B cell (primary cell): ENCODE data around the gene TMEM221. TPM values are rescaled to one million over a fixed set of nuclear protein-coding genes. Genes with fewer than 3 reads are reported as not detected.
"Not testable (repeated sequence)": the region's sequence is repeated elsewhere in the genome, so short reads cannot be mapped to it uniquely, and the experiment has no call there.

ENCODE experiments used
- ATAC-seq: fragments of 200-7000 bp; cut with Tn5 transposase; one replicate; pipeline ENCODE4 v1.10.0; 2021; ENCODE audit warnings: low read depth, mild to moderate bottlenecking, moderate number of reproducible peaks, moderate library complexity
- CTCF ChIA-PET: fragments of 350-600 bp; sonication (Branson Sonifier 250); formaldehyde crosslinking; loops from one replicate; lab custom pipeline; 2021; ENCODE audit warnings: antibody characterized with exemption, inconsistent platforms; lab: Charles Lee
- POLR2A ChIA-PET: fragments of 350-600 bp; sonication (Branson Sonifier 250); formaldehyde crosslinking; loops from one replicate; lab custom pipeline; 2021; ENCODE audit warnings: antibody characterized with exemption; lab: Charles Lee
- DNase-seq: peaks from one replicate; pipeline ENCODE4 v3.0.0; 2013
- H2AFZ ChIP-seq: 2 replicates; pipeline ENCODE4 v1.6.1; 2012; ENCODE audit warnings: mild to moderate bottlenecking, low read depth, low read length; ENCODE audit not compliant: insufficient read depth, poor library complexity, severe bottlenecking
- H3K27ac ChIP-seq, 2 donors: 1 replicate in 1 of 2; 2 replicates in 1 of 2; pipeline ENCODE4 v1.5.1; 2012 to 2013; ENCODE audit warnings: low read length in 2 of 2, mild to moderate bottlenecking in 2 of 2, moderate library complexity in 1 of 2
- H3K27me3 ChIP-seq, 4 experiments: fragments of 200-600 bp in 1 of 4; sonication (generic) in 1 of 4; replicated peaks in 1 of 4; 1 replicate in 2 of 4; 2 replicates in 2 of 4; pipeline versions ENCODE4 v1.6.1 to v1.7.0; 2013 to 2016; ENCODE audit warnings: low read length in 3 of 4, mild to moderate bottlenecking in 2 of 4, mixed read lengths in 1 of 4, moderate library complexity in 1 of 4; ENCODE audit not compliant: insufficient read depth in 4 of 4, control insufficient read depth in 3 of 4; ENCODE audit errors: control extremely low read depth in 1 of 4
- H3K36me3 ChIP-seq, 2 experiments: replicated peaks in 1 of 2; 1 replicate in 1 of 2; 2 replicates in 1 of 2; pipeline versions ENCODE4 v1.6.1 to v1.7.1; 2013; ENCODE audit warnings: low read length in 1 of 2; ENCODE audit not compliant: insufficient read depth in 2 of 2, control insufficient read depth in 1 of 2; ENCODE audit errors: control extremely low read depth in 1 of 2, extremely low read depth in 1 of 2
- H3K4me1 ChIP-seq, 2 donors: fragments of 200-600 bp in 1 of 2; sonication (generic) in 1 of 2; 1 replicate in 1 of 2; 2 replicates in 1 of 2; pipeline versions ENCODE4 v1.5.1 to v1.6.1; 2013 to 2017; ENCODE audit warnings: low read length in 2 of 2; ENCODE audit not compliant: control insufficient read depth in 2 of 2, insufficient read depth in 2 of 2
- H3K4me2 ChIP-seq: replicated peaks from 2 replicates; pipeline ENCODE3; 2012; ENCODE audit warnings: mild to moderate bottlenecking, low read depth, low read length; ENCODE audit not compliant: poor library complexity, severe bottlenecking
- H3K4me3 ChIP-seq, 5 experiments: fragments of 200-600 bp in 1 of 5; sonication (generic) in 1 of 5; 1 replicate in 3 of 5; 2 replicates in 2 of 5; pipeline versions ENCODE4 v1.5.1 to v1.7.0; 2011 to 2016; ENCODE audit warnings: low read length in 4 of 5, mild to moderate bottlenecking in 4 of 5, low read depth in 2 of 5, control low read depth in 1 of 5, moderate library complexity in 1 of 5; ENCODE audit not compliant: insufficient read depth in 1 of 5; ENCODE audit errors: control extremely low read depth in 1 of 5, extremely low read depth in 1 of 5
- H3K79me2 ChIP-seq: fragments of 200-600 bp; sonication (generic); one replicate; pipeline ENCODE4 v1.6.0; 2016; ENCODE audit warnings: low read length; ENCODE audit not compliant: control insufficient read depth, insufficient read depth
- H3K9ac ChIP-seq: fragments of 200-600 bp; sonication (generic); 2 replicates; pipeline ENCODE4 v1.6.1; 2017; ENCODE audit warnings: mild to moderate bottlenecking, low read length, moderate library complexity
- H3K9me3 ChIP-seq, 3 donors: one replicate each; pipeline versions ENCODE4 v1.6.1 to v1.7.1; 2013; ENCODE audit warnings: low read length in 2 of 3; ENCODE audit not compliant: control insufficient read depth in 2 of 3, insufficient read depth in 1 of 3; ENCODE audit errors: control extremely low read depth in 1 of 3
- H4K20me1 ChIP-seq: 2 replicates; pipeline ENCODE4 v1.6.0; 2012; ENCODE audit warnings: mild to moderate bottlenecking, low read length; ENCODE audit not compliant: insufficient read depth, control insufficient read depth, poor library complexity, severe bottlenecking
- H3K27ac Mint-ChIP-seq: one replicate; pipeline ENCODE4 v1.8.0; 2021; ENCODE audit warnings: mixed read lengths
- H3K27me3 Mint-ChIP-seq: one replicate; pipeline ENCODE4 v1.8.0; 2021; ENCODE audit warnings: mixed read lengths
- H3K4me1 Mint-ChIP-seq: one replicate; pipeline ENCODE4 v1.8.0; 2021; ENCODE audit warnings: mixed read lengths
- H3K4me3 Mint-ChIP-seq: one replicate; pipeline ENCODE4 v1.8.0; 2021; ENCODE audit warnings: mixed read lengths
- H3K9me3 Mint-ChIP-seq: one replicate; pipeline ENCODE4 v1.8.0; 2022; ENCODE audit warnings: mixed read lengths; ENCODE audit not compliant: insufficient read depth
- EZH2 ChIP-seq: IDR thresholded peaks from 2 replicates; pipeline ENCODE4 v1.6.1; 2012; ENCODE audit warnings: borderline replicate concordance, low read depth, mild to moderate bottlenecking, moderate library complexity, low read length; ENCODE audit not compliant: insufficient read depth, poor library complexity, severe bottlenecking
- WGBS: methylation state at CpG from one replicate; pipeline ENCODE4 v1.1.5; 2013; ENCODE audit warnings: missing lambda C conversion rate; ENCODE audit not compliant: insufficient coverage; 5-methylcytosine and 5-hydroxymethylcytosine counted together
- intact Hi-C: fragments of 100-400 bp; cut with micrococcal nuclease; formaldehyde crosslinking; loops from one replicate; pipeline ENCODE4 v1.10.0; 2022
- polyA plus RNA-seq: library from polyadenylated mRNA; depleted of rRNA; stranded (reverse); fragments of >200 nt; gene quantifications from 2 replicates; pipeline ENCODE4 v1.2.3, GENCODE V29; 2012
- total RNA-seq, 2 donors: library from RNA; stranded (reverse); fragments of 120-200 nt in 1 of 2; gene quantifications; 1 replicate in 1 of 2; 2 replicates in 1 of 2; pipeline versions ENCODE4 v1.2.3 to v1.2.4, GENCODE V29; 2013 to 2022
- TF ChIP-seq, protein P1 (sequence below): fragments of 200-600 bp; IDR thresholded peaks from one replicate; pipeline ENCODE4 v1.8.0; 2022; ENCODE audit warnings: antibody characterized with exemption, mild to moderate bottlenecking

The TMEM221 gene
- total and polyA plus RNA-seq, 2 donors (not counting 1 experiment from before 2014, with no cell fraction given): not detected

DNA sequence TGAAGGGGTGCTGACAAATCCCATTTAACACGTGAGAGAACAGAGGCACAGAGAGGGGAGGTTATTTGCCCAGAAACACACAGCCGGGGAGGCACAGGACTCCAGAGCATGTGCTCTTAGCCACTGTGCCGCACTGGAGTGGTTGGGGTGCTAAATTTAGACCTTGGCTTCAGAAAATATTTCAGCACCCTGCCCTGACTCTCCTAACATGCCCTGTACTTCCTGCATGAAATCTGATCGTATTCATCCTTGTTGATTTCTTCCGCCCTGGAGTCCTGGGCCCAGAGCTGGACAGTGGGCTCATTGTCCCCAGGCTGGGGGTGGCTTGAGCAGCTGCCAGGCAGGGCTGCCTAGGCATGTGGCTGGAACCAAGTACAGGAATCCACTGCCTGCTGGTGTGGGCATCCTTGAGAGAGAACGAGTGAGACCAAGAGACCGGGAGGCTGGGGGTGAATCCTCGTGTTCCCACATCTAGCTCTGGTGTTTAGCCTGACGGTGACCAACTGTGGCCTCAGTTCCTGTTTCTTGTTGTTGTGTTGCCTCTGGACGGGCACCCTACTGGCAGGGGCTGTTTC, 27.2 kb upstream of the TMEM221 start:
- 78% methylated on average over 8 of the region's 10 CpGs for WGBS
- no peak overlapping the region for H3K4me3 ChIP-seq
- H4K20me1 ChIP-seq: no peaks in the 10 kb centered on the region
- TF ChIP-seq, protein P1, sequence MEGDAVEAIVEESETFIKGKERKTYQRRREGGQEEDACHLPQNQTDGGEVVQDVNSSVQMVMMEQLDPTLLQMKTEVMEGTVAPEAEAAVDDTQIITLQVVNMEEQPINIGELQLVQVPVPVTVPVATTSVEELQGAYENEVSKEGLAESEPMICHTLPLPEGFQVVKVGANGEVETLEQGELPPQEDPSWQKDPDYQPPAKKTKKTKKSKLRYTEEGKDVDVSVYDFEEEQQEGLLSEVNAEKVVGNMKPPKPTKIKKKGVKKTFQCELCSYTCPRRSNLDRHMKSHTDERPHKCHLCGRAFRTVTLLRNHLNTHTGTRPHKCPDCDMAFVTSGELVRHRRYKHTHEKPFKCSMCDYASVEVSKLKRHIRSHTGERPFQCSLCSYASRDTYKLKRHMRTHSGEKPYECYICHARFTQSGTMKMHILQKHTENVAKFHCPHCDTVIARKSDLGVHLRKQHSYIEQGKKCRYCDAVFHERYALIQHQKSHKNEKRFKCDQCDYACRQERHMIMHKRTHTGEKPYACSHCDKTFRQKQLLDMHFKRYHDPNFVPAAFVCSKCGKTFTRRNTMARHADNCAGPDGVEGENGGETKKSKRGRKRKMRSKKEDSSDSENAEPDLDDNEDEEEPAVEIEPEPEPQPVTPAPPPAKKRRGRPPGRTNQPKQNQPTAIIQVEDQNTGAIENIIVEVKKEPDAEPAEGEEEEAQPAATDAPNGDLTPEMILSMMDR: no peak
- no peak for TF ChIP-seq EZH2
- no peak overlapping the region for H3K27ac ChIP-seq
- H3K27me3 ChIP-seq: no peaks in the 10 kb centered on the region
- no peak overlapping the region for H3K4me2 ChIP-seq
- peaks cover 6 to 7% of the 10 kb centered on the region in 2 donors for H3K4me1 ChIP-seq
- DNase-seq: no peak
- no peaks in the 10 kb centered on the region for H3K27me3 Mint-ChIP-seq
- no peak for ATAC-seq
- no peak overlapping the region for H3K4me3 Mint-ChIP-seq
- no peaks in the 10 kb centered on the region for H3K9me3 Mint-ChIP-seq
- no peaks in the 10 kb centered on the region for H3K9me3 ChIP-seq
- intact Hi-C loops: no loop called here
- H3K36me3 ChIP-seq: no peaks in the 10 kb centered on the region
- H3K79me2 ChIP-seq: no peaks in the 10 kb centered on the region
- POLR2A ChIA-PET: no interaction called here
- no peak overlapping the region for H3K27ac Mint-ChIP-seq
- H3K4me1 Mint-ChIP-seq: peaks cover 8% of the 10 kb centered on the region
- no peak overlapping the region for H2AFZ ChIP-seq
- CTCF ChIA-PET: interaction anchor here (1.0 kb wide), 1 partner anchor 19 kb away, joined by 4 read pairs; no protein-coding TSS in a partner anchor
- no peak overlapping the region for H3K9ac ChIP-seq

DNA sequence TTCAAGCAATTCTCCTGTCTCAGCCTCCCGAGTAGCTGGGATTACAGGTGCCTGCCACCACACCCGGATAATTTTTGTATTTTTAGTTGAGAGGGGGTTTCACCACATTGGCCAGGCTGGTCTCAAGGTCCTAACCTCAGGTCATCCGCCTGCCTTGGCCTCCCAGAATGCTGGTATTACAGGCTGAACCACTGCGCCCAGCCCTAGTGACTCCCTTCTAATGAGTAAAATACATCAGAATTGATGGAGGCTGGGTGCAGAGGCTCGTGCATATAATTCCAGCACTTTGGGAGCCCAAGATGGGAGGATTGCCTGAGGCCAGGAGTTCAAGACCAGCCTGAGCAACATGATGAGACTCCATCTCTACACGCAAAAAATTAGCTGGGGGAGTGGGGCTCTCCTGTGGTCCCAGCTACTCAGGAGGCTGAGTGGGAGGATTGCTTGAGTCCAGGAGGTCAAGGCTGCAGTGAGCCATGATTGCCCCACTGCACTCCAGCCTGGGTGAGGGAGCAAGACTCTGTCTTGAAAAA, 26.6 kb upstream of the TMEM221 start:
- H3K4me1 ChIP-seq, H3K9me3 ChIP-seq, H3K27me3 ChIP-seq, H2AFZ ChIP-seq, H3K4me3 ChIP-seq, DNase-seq, H3K9ac ChIP-seq, ATAC-seq, H3K4me2 ChIP-seq, H4K20me1 ChIP-seq, H3K27ac ChIP-seq, H3K4me1 Mint-ChIP-seq, H3K27ac Mint-ChIP-seq, H3K36me3 ChIP-seq, H3K27me3 Mint-ChIP-seq, H3K9me3 Mint-ChIP-seq, POLR2A ChIA-PET, intact Hi-C loops, H3K79me2 ChIP-seq, H3K4me3 Mint-ChIP-seq: not testable (repeated sequence)
- CTCF ChIA-PET: interaction anchor here (1.0 to 1.2 kb wide), 2 partner anchors 20 to 26 kb away, joined by 3 to 4 read pairs; partner anchors contain the start of gene TMEM221
- 80% methylated on average over 2 of the region's 6 CpGs for WGBS
